ENCODE data around the gene KCNJ4. TPM values are rescaled to one million over a fixed set of nuclear protein-coding genes. Genes with fewer than 3 reads are reported as not detected.

Gene KCNJ4
- total and polyA plus RNA-seq, 8 donors, result not detected

DNA sequence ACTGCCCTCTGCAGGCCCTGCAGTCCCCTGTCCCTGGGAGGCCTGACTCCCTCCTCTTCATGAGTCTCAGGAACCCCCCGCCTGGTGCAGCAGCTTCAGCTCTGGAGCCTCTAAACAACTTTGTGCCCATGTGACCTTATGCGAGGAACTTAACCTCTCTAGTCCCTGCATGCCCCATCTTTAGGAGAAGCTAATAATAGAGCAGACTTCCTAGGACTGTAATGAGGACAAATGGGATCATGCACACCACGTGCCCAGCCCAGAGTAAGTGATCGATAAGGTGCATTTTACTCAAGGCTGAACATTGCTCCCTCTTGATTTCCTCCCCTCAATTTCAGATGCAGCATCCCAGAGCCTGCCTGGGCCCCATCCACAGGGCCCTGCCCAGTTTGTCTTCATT lies 19.0 kb downstream of the KCNJ4 start:
- intact Hi-C loops (cut with DNase I), result no loop called here
- Histone ChIP-seq H3K27ac (no peak overlapping the region), H3K4me1 (no peaks in the 10 kb centered on the region), H3K4me3 (no peak overlapping the region), H3K27me3 (no peaks in the 10 kb centered on the region), H3K36me3 (no peaks in the 10 kb centered on the region), H3K9me3 (no peaks in the 10 kb centered on the region)
- FAIRE-seq (no peak), ATAC-seq (no peak), DNase-seq (no peak)
- WGBS, 2 donors, result 51 to 62% methylated on average over 4 of the region's 4 CpGs
- TF ChIP-seq CTCF (IDR thresholded peaks at IDR 0.05), result no peak

GRCh38 chr22:38435010-38435409 lies 20.0 kb downstream of the KCNJ4 start:
- Histone ChIP-seq H3K36me3 (no peaks in the 10 kb centered on the region), H3K4me3 (no peak overlapping the region), H3K27ac (no peak overlapping the region), H3K4me1 (no peaks in the 10 kb centered on the region), H3K27me3 (no peaks in the 10 kb centered on the region), H3K9me3 (no peaks in the 10 kb centered on the region)
- no peak for FAIRE-seq
- no peak for DNase-seq
- WGBS, 2 donors, result 56 to 65% methylated on average over 4 of the region's 4 CpGs
- no peak for TF ChIP-seq CTCF (IDR thresholded peaks at IDR 0.05)
- intact Hi-C loops (cut with DNase I), result no loop called here
- no peak for ATAC-seq

DNA sequence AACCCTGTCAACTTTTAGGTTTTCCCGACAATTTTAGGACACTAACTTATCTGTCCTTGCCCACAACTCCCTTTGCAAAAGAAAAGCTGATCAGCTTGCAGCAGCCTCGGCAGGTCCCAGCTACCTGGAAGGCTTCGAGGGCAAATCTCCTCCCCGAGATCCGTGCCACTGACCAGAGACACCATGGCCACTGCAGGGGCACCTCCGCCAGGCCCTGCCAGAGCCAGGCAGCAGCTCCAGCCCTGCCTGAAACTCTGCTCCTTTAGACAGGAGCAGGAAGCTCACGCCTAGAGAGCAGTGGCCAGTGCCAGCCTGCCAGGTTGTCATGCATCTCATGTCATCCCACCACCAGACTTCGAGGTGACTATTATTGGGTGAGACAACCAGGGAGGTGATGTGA lies 21.1 kb downstream of the KCNJ4 start:
- Histone ChIP-seq H3K4me1 (no peaks in the 10 kb centered on the region), H3K27ac (no peak overlapping the region), H3K4me3 (no peak overlapping the region), H3K36me3 (no peaks in the 10 kb centered on the region), H3K27me3 (no peaks in the 10 kb centered on the region), H3K9me3 (no peaks in the 10 kb centered on the region)
- TF ChIP-seq CTCF (IDR thresholded peaks at IDR 0.05), result no peak
- no peak for DNase-seq
- no peak for ATAC-seq
- WGBS, 2 donors, result 55 to 65% methylated on average over 8 of the region's 8 CpGs
- FAIRE-seq, result no peak
- intact Hi-C loops (cut with DNase I), result no loop called here

DNA sequence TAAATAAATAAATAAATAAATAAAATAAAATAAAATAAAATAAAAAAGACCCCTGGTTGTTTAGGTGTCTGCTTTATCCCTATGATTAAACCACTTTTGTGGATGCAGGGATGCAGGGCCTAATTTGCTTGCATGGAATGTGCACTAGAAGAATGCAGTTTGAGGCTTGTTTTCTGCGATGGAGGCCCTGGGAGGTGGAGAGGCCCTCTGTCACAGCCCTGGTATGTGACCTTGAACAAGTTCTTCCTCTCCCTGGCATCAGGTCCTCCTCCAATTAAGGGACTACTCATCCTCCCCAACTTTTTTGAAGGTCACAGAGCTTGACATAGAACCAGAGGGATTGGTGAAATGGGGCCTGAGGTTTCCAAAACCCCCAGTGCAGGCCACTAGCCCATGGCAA lies 22.7 kb downstream of the KCNJ4 start:
- ATAC-seq (no peak), DNase-seq (no peak)

More for the DNA sequence above, 22.7 kb downstream of the KCNJ4 start:
- WGBS, 2 donors, result 69 to 79% methylated on average over 1 of the region's 1 CpG
- FAIRE-seq, result no peak
- intact Hi-C loops (cut with DNase I), result no loop called here
- Histone ChIP-seq H3K9me3 (no peaks in the 10 kb centered on the region), H3K27ac (no peak overlapping the region), H3K27me3 (no peaks in the 10 kb centered on the region), H3K4me1 (no peaks in the 10 kb centered on the region), H3K4me3 (no peak overlapping the region), H3K36me3 (no peaks in the 10 kb centered on the region)
- no peak for TF ChIP-seq CTCF (IDR thresholded peaks at IDR 0.05)

All from pancreas (tissue), 10 donors.